DLD1 (cell line): Measurements from ENCODE around the gene ZBED4.
"Not testable (repeated sequence)": the region's sequence is repeated elsewhere in the genome, so short reads cannot be mapped to it uniquely, and the experiment has no call there.

Experiments used
- in situ Hi-C: cut with HindIII; loops from 2 replicates; pipeline ENCODE4 v1.10.0; 2017; ENCODE audit warnings: low sequenced_read_pairs

ZBED4 gene, protein sequence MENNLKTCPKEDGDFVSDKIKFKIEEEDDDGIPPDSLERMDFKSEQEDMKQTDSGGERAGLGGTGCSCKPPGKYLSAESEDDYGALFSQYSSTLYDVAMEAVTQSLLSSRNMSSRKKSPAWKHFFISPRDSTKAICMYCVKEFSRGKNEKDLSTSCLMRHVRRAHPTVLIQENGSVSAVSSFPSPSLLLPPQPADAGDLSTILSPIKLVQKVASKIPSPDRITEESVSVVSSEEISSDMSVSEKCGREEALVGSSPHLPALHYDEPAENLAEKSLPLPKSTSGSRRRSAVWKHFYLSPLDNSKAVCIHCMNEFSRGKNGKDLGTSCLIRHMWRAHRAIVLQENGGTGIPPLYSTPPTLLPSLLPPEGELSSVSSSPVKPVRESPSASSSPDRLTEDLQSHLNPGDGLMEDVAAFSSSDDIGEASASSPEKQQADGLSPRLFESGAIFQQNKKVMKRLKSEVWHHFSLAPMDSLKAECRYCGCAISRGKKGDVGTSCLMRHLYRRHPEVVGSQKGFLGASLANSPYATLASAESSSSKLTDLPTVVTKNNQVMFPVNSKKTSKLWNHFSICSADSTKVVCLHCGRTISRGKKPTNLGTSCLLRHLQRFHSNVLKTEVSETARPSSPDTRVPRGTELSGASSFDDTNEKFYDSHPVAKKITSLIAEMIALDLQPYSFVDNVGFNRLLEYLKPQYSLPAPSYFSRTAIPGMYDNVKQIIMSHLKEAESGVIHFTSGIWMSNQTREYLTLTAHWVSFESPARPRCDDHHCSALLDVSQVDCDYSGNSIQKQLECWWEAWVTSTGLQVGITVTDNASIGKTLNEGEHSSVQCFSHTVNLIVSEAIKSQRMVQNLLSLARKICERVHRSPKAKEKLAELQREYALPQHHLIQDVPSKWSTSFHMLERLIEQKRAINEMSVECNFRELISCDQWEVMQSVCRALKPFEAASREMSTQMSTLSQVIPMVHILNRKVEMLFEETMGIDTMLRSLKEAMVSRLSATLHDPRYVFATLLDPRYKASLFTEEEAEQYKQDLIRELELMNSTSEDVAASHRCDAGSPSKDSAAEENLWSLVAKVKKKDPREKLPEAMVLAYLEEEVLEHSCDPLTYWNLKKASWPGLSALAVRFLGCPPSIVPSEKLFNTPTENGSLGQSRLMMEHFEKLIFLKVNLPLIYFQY

DNA sequence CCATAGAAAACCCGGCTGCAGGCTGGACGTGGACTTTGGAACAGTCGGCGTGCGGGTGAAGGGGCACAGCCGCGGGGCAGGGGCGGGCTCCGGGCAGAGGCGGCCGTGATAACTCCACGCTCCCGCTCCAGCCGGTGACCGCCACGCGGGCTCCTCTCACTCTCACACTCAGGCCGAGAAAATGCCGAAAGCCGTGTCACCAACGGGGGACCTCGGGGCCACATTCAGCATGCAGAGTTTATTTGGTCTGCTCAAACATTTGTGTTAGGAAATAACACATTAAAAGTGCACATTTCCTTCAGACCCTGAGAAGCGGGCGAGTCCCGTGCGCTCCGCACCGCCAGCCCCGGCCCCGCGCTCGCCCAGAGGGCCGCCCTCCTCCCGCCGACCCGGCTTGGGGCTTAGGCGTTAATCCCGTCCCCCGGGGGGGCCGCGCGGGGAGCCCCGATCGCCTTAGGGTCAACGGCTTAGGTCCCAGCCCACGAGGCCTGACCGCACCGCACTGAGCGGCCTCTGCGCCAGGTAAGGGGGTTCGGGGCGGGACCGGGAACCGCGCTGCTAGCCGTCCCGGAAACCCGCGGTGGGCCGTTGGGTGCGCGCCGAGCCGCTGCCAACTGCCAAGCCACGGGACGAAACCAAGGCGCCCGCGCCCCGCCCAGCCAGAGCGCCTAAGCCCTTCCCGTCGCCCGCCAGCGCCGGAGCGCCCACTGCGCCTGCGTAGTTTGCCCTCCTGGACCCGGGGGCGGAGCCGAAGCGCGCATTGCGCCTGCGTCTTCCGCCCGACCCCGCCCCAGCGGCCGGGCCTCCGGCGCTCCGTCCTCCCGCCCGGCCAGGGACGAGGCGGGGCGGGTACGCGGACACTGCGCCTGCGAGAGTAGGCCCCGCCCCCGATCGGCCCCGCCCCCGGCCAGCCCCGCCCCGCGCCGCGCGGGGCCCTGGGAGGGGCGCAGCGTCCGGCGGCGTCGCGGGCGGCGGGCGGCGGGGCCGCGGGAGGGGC lies at the start of gene ZBED4:
Gene ZBED4, plus strand, starts transcription at position 947 of the 997 bp plus-strand sequence. CDS start 29,819 bp downstream, outside the sequence.
- in situ Hi-C loops: no loop called here

DNA sequence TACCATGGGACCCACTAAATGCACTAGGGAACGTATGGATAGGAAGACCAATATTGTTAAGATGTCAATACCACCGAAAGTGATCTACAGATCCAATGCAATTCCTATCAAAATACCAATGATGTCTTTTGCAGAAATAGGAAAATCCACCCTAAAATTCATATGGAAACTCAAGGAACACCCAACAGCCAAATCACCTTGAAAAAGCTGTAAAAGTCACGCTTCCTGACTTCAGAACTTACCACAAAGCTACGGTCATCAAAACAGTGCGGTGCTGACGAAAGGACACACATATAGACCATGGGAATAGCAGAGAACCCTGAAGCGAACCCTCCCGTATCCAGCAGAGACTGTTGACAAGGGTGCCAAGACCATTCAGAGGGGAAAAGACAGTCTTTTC lies 46.5 kb upstream of the ZBED4 start:
- in situ Hi-C loops: no loop called here

DNA sequence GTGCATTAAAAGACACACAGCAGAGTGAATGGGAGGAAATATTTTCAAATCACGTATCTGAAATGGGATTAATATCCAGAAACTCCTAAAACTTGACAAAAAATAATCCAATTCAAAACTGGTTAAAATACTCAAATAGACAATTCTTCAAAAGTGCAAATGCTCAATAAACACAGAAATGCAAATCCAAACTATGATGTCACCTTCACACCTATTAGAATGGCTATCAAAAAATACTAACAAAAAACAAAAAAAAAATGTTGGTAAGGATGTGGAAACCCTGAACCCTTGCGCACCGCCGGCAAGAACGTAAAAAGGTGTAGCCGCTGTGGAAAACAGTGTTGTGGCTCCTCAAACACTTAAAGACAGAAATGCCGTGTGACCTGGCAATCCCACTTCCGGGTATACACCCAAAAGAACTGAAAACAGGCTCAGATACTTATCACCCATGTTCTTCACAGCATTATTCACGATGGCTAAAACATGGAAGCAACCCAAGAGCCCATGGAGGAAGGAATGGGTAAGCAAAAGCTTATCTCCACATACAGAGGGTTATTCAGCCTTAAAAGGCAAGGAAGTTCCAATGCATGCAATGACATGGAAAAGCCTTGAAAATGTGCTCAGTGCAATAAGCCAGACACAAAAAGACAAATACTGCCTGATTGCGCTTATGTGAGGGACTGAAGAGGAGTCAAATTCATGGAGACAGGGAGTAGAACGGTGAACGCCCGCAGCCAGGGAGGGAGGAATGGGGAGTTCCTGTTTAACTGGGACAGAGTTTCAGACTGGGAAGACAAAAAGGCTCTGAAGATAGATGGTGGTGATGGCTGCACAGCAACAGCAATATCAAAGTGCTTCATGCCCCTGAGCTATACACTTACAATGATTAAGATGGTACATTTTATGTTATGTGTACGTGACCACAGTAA lies 45.6 kb upstream of the ZBED4 start:
- in situ Hi-C loops: no loop called here

DNA sequence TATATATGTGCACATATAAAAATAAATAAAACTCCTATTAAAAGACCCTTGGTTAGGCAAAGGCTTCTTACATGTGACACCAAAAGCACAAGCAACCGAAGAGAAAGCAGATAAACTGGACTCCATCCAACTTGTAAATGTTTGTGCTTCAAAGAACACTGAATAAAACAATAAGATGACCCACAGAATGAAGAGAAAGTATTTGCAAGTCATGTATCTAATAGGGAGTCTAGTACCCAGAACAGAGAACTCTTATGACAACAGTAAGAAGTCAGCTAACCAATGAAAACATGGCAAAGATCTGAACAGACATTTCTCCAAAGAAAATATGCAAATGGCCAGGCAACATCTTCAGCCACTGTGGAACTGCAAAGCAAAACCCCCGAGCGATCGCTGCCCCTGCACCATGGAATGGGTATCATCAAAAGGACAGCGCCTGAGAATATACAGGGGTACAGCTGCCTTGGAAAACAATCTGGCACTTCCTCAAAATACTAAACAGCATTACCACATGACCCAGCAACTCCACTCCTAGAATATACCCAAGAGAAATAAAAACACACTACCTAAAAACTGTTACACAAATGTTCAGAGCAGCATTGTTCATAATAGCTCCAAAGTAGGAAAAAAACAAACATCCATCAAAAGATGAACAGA lies 43.2 kb upstream of the ZBED4 start:
- in situ Hi-C loops: no loop called here

DNA sequence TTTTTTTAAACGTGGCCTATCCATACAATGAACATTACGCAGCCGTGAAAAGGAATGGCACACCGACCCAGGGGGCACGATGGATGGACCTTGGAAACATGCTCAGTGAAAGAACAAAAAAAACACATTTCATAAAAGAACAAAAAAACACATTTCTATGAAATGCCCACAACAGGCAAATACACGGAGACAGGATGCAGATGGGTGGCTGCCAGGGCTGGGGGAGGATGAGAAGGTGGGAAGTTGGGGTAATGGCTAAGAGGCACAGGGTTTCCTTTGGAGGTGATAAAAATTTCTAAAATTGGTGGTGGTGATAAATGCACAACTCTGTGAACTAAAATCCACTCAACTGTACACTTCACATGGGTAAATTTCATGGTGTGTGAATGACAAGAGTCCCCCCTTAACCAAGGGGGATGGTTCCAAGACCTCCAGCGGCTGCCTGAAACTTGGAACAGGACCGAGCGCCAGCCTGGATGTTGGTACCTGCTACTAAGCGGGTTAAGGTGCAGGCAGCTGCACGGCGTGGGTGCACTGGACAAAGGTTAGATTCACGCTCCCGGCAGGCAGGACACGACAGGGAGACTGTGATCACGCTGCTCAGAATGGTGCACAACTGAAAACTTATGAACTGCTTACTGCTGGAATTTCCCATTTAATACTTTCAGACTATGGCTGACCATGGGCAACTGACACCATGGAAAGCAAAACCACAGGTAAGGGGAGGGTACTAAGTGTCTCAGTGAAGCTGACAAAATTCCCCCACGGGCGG lies 42.4 kb upstream of the ZBED4 start:
- in situ Hi-C loops: no loop called here

DNA sequence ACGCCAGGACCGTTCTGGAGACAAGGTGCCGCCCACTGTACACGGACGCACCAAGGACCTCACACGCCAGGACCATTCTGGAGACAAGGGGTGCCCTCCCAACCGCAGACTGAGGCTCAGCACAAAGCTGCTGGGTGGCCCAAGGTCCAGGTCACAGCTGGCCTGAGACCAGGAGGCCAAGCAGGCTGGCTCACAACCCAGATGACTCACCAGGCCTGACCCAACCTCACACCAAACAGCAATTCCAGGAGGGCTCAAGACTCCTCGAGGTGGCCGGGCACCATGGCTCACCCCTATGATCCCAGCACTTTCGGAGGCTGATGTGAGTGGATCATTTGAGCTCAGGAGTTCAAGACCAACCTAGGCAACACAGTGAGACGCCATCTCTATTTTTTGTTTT lies 40.8 kb upstream of the ZBED4 start:
- in situ Hi-C loops: no loop called here

DNA sequence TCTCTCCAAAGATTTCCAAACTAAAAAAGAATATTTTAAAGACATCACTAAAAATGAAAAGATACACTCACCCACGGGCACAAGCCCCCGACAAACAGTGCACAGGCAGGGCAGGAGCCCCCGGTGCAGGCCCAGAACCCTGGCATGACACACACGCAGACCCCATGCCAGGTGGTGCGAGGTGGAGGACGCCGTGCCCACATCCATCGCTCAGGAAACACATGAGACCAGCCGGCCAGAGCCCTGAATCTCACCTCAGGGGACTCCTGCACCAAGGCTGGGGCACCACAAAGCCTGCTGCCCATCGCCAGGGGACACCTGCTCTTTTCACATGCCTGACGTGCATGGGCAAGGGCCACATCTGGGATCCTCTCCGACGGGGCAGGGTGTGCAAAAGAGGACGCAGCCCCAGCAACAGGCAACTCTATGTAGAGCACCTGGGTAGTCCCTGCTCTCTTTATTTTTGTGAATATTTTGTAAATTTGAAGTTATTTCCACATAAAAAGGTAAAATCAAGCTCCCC lies 39.4 kb upstream of the ZBED4 start:
- in situ Hi-C loops: no loop called here

DNA sequence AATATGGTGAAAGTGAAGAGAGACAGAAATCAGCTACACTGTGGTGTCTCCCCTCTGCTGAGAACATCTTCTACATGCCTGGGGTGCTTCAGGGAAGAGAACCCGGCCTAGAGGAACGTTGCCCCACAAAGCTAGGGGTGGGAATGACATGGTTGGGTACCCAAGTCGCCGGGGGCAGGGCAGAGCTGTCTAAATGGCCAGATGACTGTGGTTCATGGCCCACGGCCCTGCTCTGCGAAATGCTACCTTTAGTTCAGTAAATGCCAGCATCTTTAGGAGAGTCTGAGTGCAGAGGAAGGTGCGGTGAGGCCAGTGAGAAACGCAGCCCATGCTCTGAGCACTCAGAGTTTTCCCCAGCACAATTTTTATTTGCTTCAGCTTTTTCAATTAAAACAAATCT lies 38.8 kb upstream of the ZBED4 start:
- in situ Hi-C loops: no loop called here

DNA sequence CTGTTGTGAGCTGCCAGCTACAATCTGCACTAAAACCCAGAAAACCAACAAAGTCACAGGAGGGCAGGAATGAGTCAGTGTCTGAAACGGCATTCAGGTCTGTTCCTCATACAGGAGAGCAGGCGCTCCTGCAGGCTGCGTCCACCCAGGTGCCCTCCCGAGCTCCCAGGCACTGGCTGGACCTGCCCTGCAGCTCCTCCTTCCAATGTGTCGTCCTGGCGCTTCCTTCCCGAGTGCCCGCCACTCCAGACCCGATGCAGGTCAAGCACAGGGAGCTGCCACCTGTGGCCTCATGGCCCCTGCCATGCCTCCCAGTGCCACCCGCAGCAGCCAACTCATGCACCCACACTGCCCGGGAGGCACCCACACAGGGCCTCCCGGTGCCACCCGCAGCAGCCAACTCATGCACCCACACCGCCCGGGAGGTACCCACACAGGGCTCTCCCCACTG lies 38.0 kb upstream of the ZBED4 start:
- in situ Hi-C loops: no loop called here

DNA sequence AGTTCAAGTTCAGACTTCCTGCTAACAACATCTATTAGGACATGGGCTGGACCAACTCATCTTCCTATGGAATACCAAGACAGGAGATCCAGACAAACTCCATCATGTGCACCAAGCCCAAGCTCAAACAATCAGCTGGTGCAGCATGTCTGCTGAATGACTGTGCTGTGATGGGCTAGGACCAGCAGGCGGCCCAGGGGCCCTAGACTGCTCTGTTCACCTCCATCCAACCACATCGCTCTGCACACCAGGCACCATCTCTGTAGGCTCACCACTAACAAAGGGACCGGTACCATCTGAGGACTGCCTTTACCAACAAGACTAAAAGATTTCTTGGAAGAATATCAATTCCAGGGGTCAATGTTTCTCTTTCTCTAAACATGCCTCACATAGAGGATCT lies 36.3 kb upstream of the ZBED4 start:
- in situ Hi-C loops: no loop called here

DNA sequence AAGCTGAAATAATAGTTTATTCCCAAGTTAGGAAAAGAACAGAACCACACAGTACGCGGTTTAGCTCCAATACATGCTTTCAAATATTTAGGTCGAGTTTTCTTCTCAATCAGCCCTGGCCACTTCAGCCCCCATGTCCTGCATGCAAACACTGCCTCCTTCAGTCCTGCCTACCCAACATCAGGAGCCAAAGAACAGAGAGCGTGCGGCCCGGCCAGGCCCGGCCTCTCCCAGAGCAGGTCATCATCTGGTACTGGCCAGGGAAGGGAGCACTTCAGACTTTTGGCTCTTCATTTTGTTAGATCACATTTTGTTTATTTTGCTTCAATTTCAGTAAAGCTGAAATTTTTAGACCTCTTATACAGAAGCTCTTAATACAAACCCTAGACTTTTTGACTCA lies 32.7 kb upstream of the ZBED4 start:
- in situ Hi-C loops: no loop called here

DNA sequence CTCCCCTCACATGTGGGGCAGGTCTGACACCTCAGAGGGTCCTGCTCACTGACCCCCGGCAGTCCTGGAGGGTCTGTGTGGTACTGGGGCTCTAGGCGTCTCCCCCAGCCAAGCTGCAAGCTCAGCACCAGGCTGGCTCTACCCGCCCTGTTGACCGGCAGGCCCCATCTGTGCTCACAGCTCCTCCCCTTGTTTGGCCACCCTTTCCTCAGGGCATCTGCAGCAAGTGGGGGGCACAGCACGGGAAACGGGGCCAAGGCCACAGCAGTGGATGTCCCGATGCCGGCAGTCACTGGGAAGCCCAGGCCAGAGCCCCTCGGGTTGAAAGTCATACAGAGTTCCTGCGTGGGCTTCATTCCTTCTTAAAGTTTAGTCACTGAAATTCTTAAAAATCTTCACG lies 31.9 kb upstream of the ZBED4 start:
- in situ Hi-C loops: not testable (repeated sequence)

DNA sequence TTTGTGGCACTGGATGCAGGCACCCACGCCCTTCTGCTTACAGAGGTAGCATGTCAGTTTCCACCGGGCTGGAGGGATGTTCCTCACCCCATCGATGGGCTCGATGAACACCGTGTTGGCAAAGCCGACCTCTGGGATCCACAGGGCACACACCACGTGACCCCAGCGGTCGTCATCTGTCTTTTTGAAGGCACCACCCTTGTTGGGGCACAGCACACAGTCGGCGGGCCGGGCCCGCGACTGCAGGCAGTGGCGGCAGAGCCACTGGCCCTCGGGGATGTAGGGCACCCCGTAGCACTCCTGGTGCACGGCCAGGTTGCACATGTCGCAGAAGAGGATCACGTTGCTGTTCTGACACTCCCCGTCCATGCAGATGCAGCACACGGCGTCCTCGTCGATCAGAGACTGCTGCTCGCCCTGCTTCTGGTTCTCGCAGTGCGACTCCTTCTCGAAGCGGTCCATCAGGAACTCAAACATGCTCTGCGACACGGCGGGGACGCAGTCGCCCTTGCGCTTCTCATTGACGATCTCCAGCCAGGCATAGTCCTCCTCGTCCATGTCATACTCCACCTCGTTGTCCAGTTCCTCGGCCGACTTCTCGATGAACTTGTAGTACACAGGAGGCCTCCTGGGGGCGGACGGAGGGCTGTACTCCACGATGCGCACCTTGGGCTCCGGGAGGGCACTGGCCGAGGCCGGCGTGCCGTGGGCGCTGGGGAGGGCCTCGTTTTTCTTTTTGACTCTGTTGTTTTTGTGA lies 30.2 kb upstream of the ZBED4 start:
- in situ Hi-C loops: no loop called here

DNA sequence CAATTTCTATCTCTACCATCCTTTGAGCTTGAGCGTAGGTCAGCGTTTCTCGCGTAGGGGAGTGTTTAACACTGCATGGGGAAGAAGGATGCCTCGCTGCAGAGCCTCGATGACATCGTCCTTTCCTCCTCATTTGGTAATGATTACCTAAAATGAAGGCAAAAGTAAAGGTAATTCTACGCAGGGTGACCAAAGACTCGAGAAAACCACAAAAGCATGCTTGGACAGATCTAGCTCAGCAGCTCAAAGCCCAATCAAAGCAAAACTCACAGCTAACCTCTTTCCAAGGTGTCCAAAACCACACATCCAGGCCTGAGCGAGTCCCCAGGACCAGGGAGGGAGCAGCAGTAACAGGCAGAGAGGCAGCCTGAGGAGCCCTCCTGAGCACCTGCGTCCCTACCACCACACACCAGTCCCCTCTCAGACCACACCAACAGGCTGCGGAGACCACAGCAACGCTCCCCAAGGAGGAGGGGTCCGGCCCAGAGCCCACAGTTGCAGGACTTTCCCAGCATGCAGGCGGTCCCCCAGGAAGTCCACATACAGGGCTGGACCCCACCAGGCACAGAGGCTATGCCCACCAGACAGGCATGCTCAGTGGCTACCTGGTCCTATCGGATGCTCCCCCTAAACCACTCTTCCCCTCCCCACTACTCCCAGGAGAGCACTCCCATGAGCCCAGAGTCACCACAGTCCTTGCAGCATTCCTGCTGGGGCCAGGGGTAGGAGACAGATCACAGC lies 29.3 kb upstream of the ZBED4 start:
- in situ Hi-C loops: no loop called here

DNA sequence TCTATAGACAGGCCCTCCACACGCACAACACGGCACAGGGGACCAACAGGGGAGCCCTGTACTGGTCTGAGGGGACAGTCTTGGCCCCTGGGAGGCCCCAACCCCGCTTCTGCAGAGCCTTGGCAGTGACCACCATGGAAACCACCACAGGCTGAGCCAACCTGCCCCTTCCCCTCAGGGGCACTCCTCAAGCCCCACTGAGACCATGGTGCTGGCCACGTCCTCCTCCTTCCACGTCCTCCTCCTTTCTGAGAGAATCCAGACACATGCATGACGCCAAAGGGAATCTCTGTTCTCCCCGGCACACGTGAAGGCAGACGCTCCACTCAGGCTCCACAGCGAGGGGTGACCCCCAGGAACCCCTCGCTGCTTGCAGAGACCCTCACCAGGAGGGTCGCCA lies 28.7 kb upstream of the ZBED4 start:
- in situ Hi-C loops: no loop called here

DNA sequence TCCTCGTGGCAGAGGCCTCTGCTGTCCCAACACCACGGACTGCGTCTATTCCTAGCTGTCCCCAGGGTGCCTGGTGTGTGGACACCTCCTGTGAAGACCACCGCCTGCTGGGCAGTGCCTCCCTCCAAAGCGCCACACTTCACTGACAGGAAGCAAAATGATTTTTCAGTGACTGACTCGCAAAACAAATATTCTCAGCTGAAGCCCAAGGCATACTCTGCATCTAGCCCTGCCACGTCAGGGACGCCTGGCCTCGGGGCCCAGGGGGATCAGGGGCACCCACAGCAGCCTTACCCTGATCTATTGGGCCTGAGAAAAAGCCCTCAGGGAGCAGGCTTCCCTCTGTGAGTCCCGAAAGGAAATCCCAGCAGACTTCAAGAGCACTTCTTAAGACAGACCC lies 28.2 kb upstream of the ZBED4 start:
- in situ Hi-C loops: no loop called here
